Endothelial cell of umbilical vein (primary cell): ENCODE results near the gene RAPGEF4. TPM values are rescaled to one million over a fixed set of nuclear protein-coding genes. Genes with fewer than 3 reads are reported as not detected.

Source experiments
- BruUV-seq: library from RNA; stranded (reverse); fragments of 400-500 nt; replicated peaks from 2 replicates; lab custom pipeline; 2021; lab: Mats Ljungman, UMichigan
- CTCF ChIA-PET: fragments of 300-600, 350-600 bp; sonication (Branson Sonifier 250); formaldehyde crosslinking; loops from one replicate; lab custom pipeline; 2021; ENCODE audit warnings: antibody characterized with exemption, inconsistent platforms; lab: Charles Lee
- POLR2A ChIA-PET: fragments of 300-600, 350-600 bp; sonication (Branson Sonifier 250); formaldehyde crosslinking; loops from one replicate; lab custom pipeline; 2021; ENCODE audit warnings: antibody characterized with exemption, inconsistent platforms; lab: Charles Lee
- DNase-seq: peaks from one replicate; pipeline ENCODE4 v3.0.0-alpha.2; 2011; ENCODE audit warnings: low read depth, low spot score
- FAIRE-seq: peaks from 2 replicates; lab custom pipeline; 2011; peaks lifted over from hg19 to GRCh38; lab: Jason Lieb, UNC
- H2AFZ ChIP-seq: 2 replicates; pipeline ENCODE4 v1.6.0; 2012; ENCODE audit warnings: low read depth, low read length, control low read depth, inconsistent platforms
- H3K27ac ChIP-seq: 2 replicates; pipeline ENCODE4 v1.5.1; 2011; ENCODE audit warnings: low read depth, mild to moderate bottlenecking, control low read depth, low read length, moderate library complexity; ENCODE audit not compliant: insufficient read depth
- H3K27me3 ChIP-seq, 2 experiments: 2 replicates each; pipeline versions ENCODE4 v1.6.0 to v1.6.1; 2011; ENCODE audit warnings: low read length in 2 of 2, mixed read lengths in 1 of 2; ENCODE audit not compliant: control insufficient read depth in 2 of 2, insufficient read depth in 2 of 2
- H3K36me3 ChIP-seq, 2 experiments: 2 replicates in 1 of 2; 3 replicates in 1 of 2; pipeline ENCODE4 v1.5.1; 2011; ENCODE audit warnings: low read length in 2 of 2, mild to moderate bottlenecking in 1 of 2, moderate library complexity in 1 of 2; ENCODE audit not compliant: control insufficient read depth in 2 of 2, insufficient read depth in 2 of 2; ENCODE audit errors: extremely low read depth in 1 of 2
- H3K4me1 ChIP-seq: 3 replicates; pipeline ENCODE4 v1.5.1; 2011; ENCODE audit warnings: mild to moderate bottlenecking, low read length; ENCODE audit not compliant: control insufficient read depth, insufficient read depth; ENCODE audit errors: extremely low read depth
- H3K4me2 ChIP-seq: 2 replicates; pipeline ENCODE4 v1.6.1; 2011; ENCODE audit warnings: low read length, control low read depth, mixed read lengths; ENCODE audit not compliant: insufficient read depth
- H3K4me3 ChIP-seq, 3 experiments: fragments of 200-600 bp in 1 of 3; sonication (generic), shearing (Covaris generic) in 1 of 3; replicated peaks in 1 of 3; 2 replicates each; pipeline ENCODE4 v1.5.1; 2011 to 2016; ENCODE audit warnings: control low read depth in 3 of 3, low read length in 3 of 3, mild to moderate bottlenecking in 2 of 3, inconsistent platforms in 1 of 3, low read depth in 1 of 3, moderate library complexity in 1 of 3; ENCODE audit not compliant: insufficient read depth in 1 of 3
- H3K79me2 ChIP-seq: 2 replicates; pipeline ENCODE4 v1.6.0; 2012; ENCODE audit warnings: low read length, inconsistent platforms; ENCODE audit not compliant: control insufficient read depth, insufficient read depth
- H3K9ac ChIP-seq: replicated peaks from 2 replicates; pipeline ENCODE3; 2011; ENCODE audit warnings: low read length, control low read depth; ENCODE audit not compliant: insufficient read depth; ENCODE audit errors: extremely low read depth
- H3K9me1 ChIP-seq: replicated peaks from 3 replicates; pipeline ENCODE4 v1.6.0; 2011; ENCODE audit warnings: mild to moderate bottlenecking, low read length; ENCODE audit not compliant: control insufficient read depth, insufficient read depth; ENCODE audit errors: extremely low read depth
- H3K9me3 ChIP-seq: replicated peaks from 2 replicates; pipeline ENCODE4 v1.5.1; 2012; ENCODE audit warnings: low read length, inconsistent platforms; ENCODE audit not compliant: control insufficient read depth, insufficient read depth
- H4K20me1 ChIP-seq: replicated peaks from 2 replicates; pipeline ENCODE3; 2011; ENCODE audit warnings: mild to moderate bottlenecking, low read length; ENCODE audit not compliant: control insufficient read depth, insufficient read depth; ENCODE audit errors: extremely low read depth
- EZH2 ChIP-seq: IDR thresholded peaks from 2 replicates; pipeline ENCODE4 v1.6.1; 2012; ENCODE audit warnings: borderline replicate concordance, low read depth, mild to moderate bottlenecking, moderate library complexity, low read length, inconsistent platforms; ENCODE audit not compliant: severe bottlenecking
- FOS ChIP-seq: IDR thresholded peaks from 2 replicates; pipeline ENCODE4 v1.6.1; 2011; ENCODE audit warnings: mild to moderate bottlenecking, low read length, moderate library complexity, borderline replicate concordance; ENCODE audit not compliant: insufficient read depth
- JUN ChIP-seq: IDR thresholded peaks from 2 replicates; pipeline ENCODE4 v1.6.1; 2011; ENCODE audit warnings: borderline replicate concordance, low read depth; ENCODE audit not compliant: insufficient read length, insufficient read depth
- POLR2A ChIP-seq: IDR thresholded peaks from 2 replicates; pipeline ENCODE4 v1.6.1; 2012; ENCODE audit warnings: low read depth, mild to moderate bottlenecking, control low read depth, low read length
- dilution Hi-C: fragments of 300-500 bp; cut with MboI; formaldehyde crosslinking; loops from one replicate; pipeline ENCODE4 v1.15.0; 2019; ENCODE audit warnings: low sequenced_read_pairs; ENCODE audit not compliant: extremely low pct_ligation_motif_present
- intact Hi-C: fragments of 100-400 bp; cut with micrococcal nuclease; formaldehyde crosslinking; loops from one replicate; pipeline ENCODE4 v1.10.0; 2022
- polyA plus RNA-seq, 4 experiments: library from polyadenylated mRNA; depleted of rRNA in 3 of 4; stranded (reverse) in 3 of 4; unstranded in 1 of 4; fragments of >200 nt; gene quantifications; 2 replicates each; pipeline versions ENCODE4 v1.2.1 to v1.2.3, GENCODE V29; 2011 to 2012; ENCODE audit warnings: missing spikeins in 1 of 4
- total RNA-seq: library from RNA; stranded (reverse); gene quantifications from 2 replicates; pipeline ENCODE4 v1.2.3, GENCODE V29; 2021
- TF ChIP-seq, protein P1 (sequence below), 2 donors: IDR thresholded peaks; 1 replicate in 1 of 2; 2 replicates in 1 of 2; pipeline ENCODE4 v1.5.1; 2011; ENCODE audit warnings: low read length in 2 of 2, mild to moderate bottlenecking in 2 of 2, moderate library complexity in 2 of 2, control low read depth in 1 of 2, inconsistent platforms in 1 of 2, low read depth in 1 of 2; ENCODE audit not compliant: insufficient read depth in 1 of 2; ENCODE audit errors: extremely low read depth in 1 of 2
- TF ChIP-seq, protein P2 (sequence below): IDR thresholded peaks from 2 replicates; pipeline ENCODE4 v1.6.1; 2011; ENCODE audit not compliant: insufficient read depth, insufficient read length

The RAPGEF4 gene
- total and polyA plus RNA-seq, 2 donors (not counting 3 experiments of a cell fraction or from before 2014, with no cell fraction given) = 7.2 to 9.2 TPM

DNA sequence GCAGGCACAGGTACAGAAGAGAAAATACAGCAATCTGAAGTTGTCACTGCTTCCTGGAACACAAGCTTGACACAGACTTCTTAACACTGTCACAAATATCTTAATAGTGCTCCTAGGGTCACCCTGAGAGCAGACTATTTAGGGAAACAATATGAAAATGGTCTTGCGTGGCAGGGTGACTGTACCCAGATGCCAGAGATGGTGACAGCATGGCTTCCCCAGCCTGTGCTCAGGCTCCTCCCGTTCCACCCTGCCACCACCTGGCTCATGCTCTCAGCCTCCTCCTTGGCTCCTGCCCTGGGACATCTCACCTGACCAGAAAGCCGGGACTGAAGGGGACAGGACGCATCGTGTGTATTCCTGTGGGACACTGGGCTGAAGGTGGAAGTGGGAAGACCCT lies 111.5 kb downstream of the RAPGEF4 start:
- BruUV-seq = no TSS peak
- no peak overlapping the region for H3K4me3 ChIP-seq
- TF ChIP-seq FOS (no peak), EZH2 (no peak), POLR2A (no peak), JUN (no peak)
- TF ChIP-seq, protein P1, sequence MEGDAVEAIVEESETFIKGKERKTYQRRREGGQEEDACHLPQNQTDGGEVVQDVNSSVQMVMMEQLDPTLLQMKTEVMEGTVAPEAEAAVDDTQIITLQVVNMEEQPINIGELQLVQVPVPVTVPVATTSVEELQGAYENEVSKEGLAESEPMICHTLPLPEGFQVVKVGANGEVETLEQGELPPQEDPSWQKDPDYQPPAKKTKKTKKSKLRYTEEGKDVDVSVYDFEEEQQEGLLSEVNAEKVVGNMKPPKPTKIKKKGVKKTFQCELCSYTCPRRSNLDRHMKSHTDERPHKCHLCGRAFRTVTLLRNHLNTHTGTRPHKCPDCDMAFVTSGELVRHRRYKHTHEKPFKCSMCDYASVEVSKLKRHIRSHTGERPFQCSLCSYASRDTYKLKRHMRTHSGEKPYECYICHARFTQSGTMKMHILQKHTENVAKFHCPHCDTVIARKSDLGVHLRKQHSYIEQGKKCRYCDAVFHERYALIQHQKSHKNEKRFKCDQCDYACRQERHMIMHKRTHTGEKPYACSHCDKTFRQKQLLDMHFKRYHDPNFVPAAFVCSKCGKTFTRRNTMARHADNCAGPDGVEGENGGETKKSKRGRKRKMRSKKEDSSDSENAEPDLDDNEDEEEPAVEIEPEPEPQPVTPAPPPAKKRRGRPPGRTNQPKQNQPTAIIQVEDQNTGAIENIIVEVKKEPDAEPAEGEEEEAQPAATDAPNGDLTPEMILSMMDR (IDR thresholded peaks at IDR 0.05; ENCODE audit: extremely low read depth in 1 of 2, insufficient read depth in 1 of 2, low read depth in 1 of 2, low read length in 2 of 2) = no peak
- TF ChIP-seq, protein P2, sequence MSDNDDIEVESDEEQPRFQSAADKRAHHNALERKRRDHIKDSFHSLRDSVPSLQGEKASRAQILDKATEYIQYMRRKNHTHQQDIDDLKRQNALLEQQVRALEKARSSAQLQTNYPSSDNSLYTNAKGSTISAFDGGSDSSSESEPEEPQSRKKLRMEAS = no peak
- H2AFZ ChIP-seq = no peak overlapping the region
- no peaks in the 10 kb centered on the region for H3K9me1 ChIP-seq
- DNase-seq (no peak), FAIRE-seq (no peak)
- H3K36me3 ChIP-seq = no peaks in the 10 kb centered on the region
- no peaks in the 10 kb centered on the region for H3K27me3 ChIP-seq
- H3K9me3 ChIP-seq = no peaks in the 10 kb centered on the region
- CTCF ChIA-PET = no interaction called here
- no peaks in the 10 kb centered on the region for H3K4me1 ChIP-seq
- no peak overlapping the region for H3K4me2 ChIP-seq
- intact Hi-C loops = no loop called here
- no peak overlapping the region for H3K27ac ChIP-seq
- no peaks in the 10 kb centered on the region for H3K79me2 ChIP-seq
- dilution Hi-C loops = no loop called here
- H4K20me1 ChIP-seq = no peaks in the 10 kb centered on the region
- no peak overlapping the region for H3K9ac ChIP-seq
- POLR2A ChIA-PET = no interaction called here
